Thyroid gland (tissue), 4 donors: Measurements from ENCODE around the gene ADH5. TPM values are rescaled to one million over a fixed set of nuclear protein-coding genes. Genes with fewer than 3 reads are reported as not detected.

ENCODE experiments used
- DNase-seq, 2 donors: peaks; one replicate each; pipeline ENCODE4 v3.0.0-alpha.2; 2019
- H3K27ac ChIP-seq, 3 donors: fragments of 200-600 bp; sonication (generic); 1 replicate in 2 of 3; 2 replicates in 1 of 3; pipeline ENCODE4 v1.5.1; 2016 to 2019; ENCODE audit warnings: mild to moderate bottlenecking in 1 of 3, moderate library complexity in 1 of 3
- H3K27me3 ChIP-seq: fragments of 200-600 bp; sonication (generic); one replicate; pipeline ENCODE4 v1.5.1; 2019
- H3K36me3 ChIP-seq, 2 donors: fragments of 200-600 bp; sonication (generic); one replicate each; pipeline ENCODE4 v1.5.1; 2016 to 2019
- H3K4me1 ChIP-seq, 2 donors: fragments of 200-600 bp; sonication (generic); one replicate each; pipeline ENCODE4 v1.5.1; 2017 to 2019
- H3K4me3 ChIP-seq, 3 donors: fragments of 200-600 bp; sonication (generic); replicated peaks in 1 of 3; 1 replicate in 2 of 3; 2 replicates in 1 of 3; pipeline ENCODE4 v1.5.1; 2016; ENCODE audit warnings: mild to moderate bottlenecking in 1 of 3
- H3K9me3 ChIP-seq: fragments of 200-600 bp; sonication (generic); one replicate; pipeline ENCODE4 v1.5.1; 2017
- POLR2A ChIP-seq, 2 donors: fragments of 450-650 bp; IDR thresholded peaks; one replicate each; pipeline ENCODE4 v1.6.1; 2017; ENCODE audit warnings: antibody characterized with exemption in 2 of 2, mild to moderate bottlenecking in 2 of 2, moderate library complexity in 1 of 2
- WGBS, 2 donors: methylation state at CpG; one replicate each; pipeline ENCODE4 v1.1.5; 2017; 5-methylcytosine and 5-hydroxymethylcytosine counted together
- intact Hi-C: fragments of 100-400 bp; cut with DNase I; formaldehyde crosslinking; loops from one replicate; pipeline ENCODE4 v1.15.1; 2023
- total RNA-seq, 4 donors: library from RNA; depleted of rRNA; stranded (reverse); fragments of >200 nt; gene quantifications; one replicate each; pipeline ENCODE4 v1.2.3, GENCODE V29; 2016
- TF ChIP-seq, protein P1 (sequence below), 6 experiments: fragments of 200-600 bp in 3 of 6; fragments of 450-650 bp in 3 of 6; sonication (generic) in 3 of 6; IDR thresholded peaks; one replicate each; pipeline ENCODE4 v1.5.1; 2016 to 2019; ENCODE audit warnings: antibody characterized with exemption in 6 of 6, mild to moderate bottlenecking in 2 of 6, inconsistent platforms in 1 of 6, moderate library complexity in 1 of 6

ADH5 gene
- total RNA-seq, result 100 to 1,000 TPM; 101 to 162 (median 117) TPM

- no peaks in the 10 kb centered on the region for H3K9me3 ChIP-seq
- H3K27me3 ChIP-seq, result no peaks in the 10 kb centered on the region
- TF ChIP-seq, protein P1, sequence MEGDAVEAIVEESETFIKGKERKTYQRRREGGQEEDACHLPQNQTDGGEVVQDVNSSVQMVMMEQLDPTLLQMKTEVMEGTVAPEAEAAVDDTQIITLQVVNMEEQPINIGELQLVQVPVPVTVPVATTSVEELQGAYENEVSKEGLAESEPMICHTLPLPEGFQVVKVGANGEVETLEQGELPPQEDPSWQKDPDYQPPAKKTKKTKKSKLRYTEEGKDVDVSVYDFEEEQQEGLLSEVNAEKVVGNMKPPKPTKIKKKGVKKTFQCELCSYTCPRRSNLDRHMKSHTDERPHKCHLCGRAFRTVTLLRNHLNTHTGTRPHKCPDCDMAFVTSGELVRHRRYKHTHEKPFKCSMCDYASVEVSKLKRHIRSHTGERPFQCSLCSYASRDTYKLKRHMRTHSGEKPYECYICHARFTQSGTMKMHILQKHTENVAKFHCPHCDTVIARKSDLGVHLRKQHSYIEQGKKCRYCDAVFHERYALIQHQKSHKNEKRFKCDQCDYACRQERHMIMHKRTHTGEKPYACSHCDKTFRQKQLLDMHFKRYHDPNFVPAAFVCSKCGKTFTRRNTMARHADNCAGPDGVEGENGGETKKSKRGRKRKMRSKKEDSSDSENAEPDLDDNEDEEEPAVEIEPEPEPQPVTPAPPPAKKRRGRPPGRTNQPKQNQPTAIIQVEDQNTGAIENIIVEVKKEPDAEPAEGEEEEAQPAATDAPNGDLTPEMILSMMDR (IDR thresholded peaks at IDR 0.05), result no peak
- TF ChIP-seq POLR2A (IDR thresholded peaks at IDR 0.05), result peak in 1 of 2 donors; percentile 89
- H3K27ac ChIP-seq, result peak within 1 kb of the TSS; percentile 78 to 99 (median 97)
- intact Hi-C loops, result no loop called here
- peaks cover 13 to 25% of the 10 kb centered on the region in 2 donors for H3K4me1 ChIP-seq
- peak within 1 kb of the TSS; percentile 72 to 93 (median 82) for H3K4me3 ChIP-seq
- peaks cover 10 to 15% of the 10 kb centered on the region in 2 donors for H3K36me3 ChIP-seq
- WGBS, 2 donors, result 0 to 1% methylated on average over 26 of the region's 53 CpGs
- DNase-seq, result peak; percentile 87 to 91
Observed at GRCh38 chr4:99088481-99089365, at the start of gene ADH5. TSS of gene ADH5 (minus strand) at chr4:99088788. CDS start at chr4:99088700, 88 bp downstream.

DNA sequence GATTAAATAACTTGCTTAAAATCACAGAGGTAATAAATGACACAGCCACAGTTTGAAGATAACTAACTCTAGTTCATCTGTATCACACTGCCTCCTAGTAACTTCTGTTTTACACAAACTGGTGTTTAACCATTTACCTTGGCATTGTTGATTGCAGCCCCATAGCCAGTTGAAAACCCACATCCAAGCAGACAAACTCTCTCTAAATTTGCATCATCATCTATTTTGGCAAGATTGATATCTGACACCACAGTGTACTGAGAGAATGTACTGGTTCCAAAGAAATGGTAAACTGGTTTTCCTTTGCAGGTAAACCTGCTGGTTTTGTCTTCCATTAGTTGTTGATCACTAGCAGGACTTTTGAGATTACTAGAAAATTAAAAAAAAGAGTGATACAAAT is 47.7 kb upstream of the ADH5 start:
- intact Hi-C loops, result no loop called here
- H3K9me3 ChIP-seq, result no peaks in the 10 kb centered on the region
- no peak overlapping the region for H3K27ac ChIP-seq
- no peaks in the 10 kb centered on the region for H3K4me1 ChIP-seq
- no peak overlapping the region for H3K4me3 ChIP-seq
- H3K27me3 ChIP-seq, result no peaks in the 10 kb centered on the region
- H3K36me3 ChIP-seq, result no peaks in the 10 kb centered on the region
- no peak for DNase-seq
- TF ChIP-seq POLR2A (IDR thresholded peaks at IDR 0.05), result no peak
- TF ChIP-seq, protein P1 (IDR thresholded peaks at IDR 0.05), result no peak

GRCh38 chr4:99135541-99136162 is 47.1 kb upstream of the ADH5 start:
- Histone ChIP-seq H3K27me3 (no peaks in the 10 kb centered on the region), H3K36me3 (no peaks in the 10 kb centered on the region), H3K4me3 (no peak overlapping the region), H3K27ac (no peak overlapping the region), H3K9me3 (no peaks in the 10 kb centered on the region), H3K4me1 (no peaks in the 10 kb centered on the region)
- intact Hi-C loops, result no loop called here
- TF ChIP-seq, protein P1 (IDR thresholded peaks at IDR 0.05), result no peak
- TF ChIP-seq POLR2A (IDR thresholded peaks at IDR 0.05), result no peak
- WGBS, 2 donors, result 63 to 74% methylated on average over 3 of the region's 3 CpGs
- DNase-seq, result no peak

DNA sequence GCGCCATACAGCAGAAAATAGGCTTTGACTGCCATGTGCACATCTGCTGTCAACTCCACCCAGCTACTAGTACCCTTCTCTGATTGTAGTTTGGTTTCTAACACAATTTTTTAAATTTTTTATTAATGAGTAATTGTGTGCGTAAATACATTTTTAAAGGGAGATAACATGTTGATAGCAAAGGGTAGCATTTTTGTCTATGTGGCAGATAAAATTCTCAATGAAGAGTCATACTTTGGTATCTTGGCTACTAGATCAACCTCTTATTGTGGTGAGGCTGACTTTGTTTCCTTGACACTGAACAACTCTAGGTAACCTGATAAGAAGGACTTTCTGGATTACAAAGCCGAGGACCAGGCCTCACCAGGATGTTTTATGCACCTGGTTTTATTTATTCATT is 46.0 kb upstream of the ADH5 start:
- intact Hi-C loops, result no loop called here
- Histone ChIP-seq H3K36me3 (no peaks in the 10 kb centered on the region), H3K27me3 (no peaks in the 10 kb centered on the region), H3K4me1 (no peaks in the 10 kb centered on the region), H3K9me3 (no peaks in the 10 kb centered on the region), H3K27ac (no peak overlapping the region), H3K4me3 (no peak overlapping the region)
- WGBS, 2 donors, result 95 to 97% methylated on average over 3 of the region's 3 CpGs
- no peak for TF ChIP-seq POLR2A (IDR thresholded peaks at IDR 0.05)
- TF ChIP-seq, protein P1 (IDR thresholded peaks at IDR 0.05), result no peak
- no peak for DNase-seq

DNA sequence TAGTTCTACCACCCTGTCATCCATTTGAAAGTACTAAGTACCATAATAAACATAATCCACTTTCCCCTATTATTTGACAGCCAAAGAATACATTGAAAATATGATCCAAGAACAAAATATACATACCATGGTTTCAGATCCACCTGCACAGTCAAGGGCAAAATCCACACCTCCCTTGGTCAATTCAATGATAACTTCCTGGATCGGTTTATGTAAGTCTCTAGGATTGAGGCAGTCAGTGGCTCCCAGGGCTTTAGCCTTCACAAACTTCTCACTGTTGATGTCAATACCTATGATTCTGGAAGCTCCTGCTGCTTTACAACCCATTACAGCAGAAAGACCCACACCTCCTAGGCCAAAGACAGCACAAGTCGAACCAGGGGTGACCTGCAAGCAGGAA is 42.8 kb upstream of the ADH5 start:
- intact Hi-C loops, result no loop called here
- Histone ChIP-seq H3K4me1 (no peaks in the 10 kb centered on the region), H3K36me3 (no peaks in the 10 kb centered on the region), H3K27ac (no peak overlapping the region), H3K9me3 (no peaks in the 10 kb centered on the region), H3K4me3 (no peak overlapping the region), H3K27me3 (no peaks in the 10 kb centered on the region)
- no peak for TF ChIP-seq POLR2A (IDR thresholded peaks at IDR 0.05)
- TF ChIP-seq, protein P1 (IDR thresholded peaks at IDR 0.05), result no peak
- DNase-seq, result no peak
- WGBS, 2 donors, result 48 to 62% methylated on average over 2 of the region's 2 CpGs
